Thymus (tissue), 11 donors: ENCODE results near the gene C14orf39. TPM values are rescaled to one million over a fixed set of nuclear protein-coding genes. Genes with fewer than 3 reads are reported as not detected.
"Not testable (repeated sequence)": the region's sequence is repeated elsewhere in the genome, so short reads cannot be mapped to it uniquely, and the experiment has no call there.

Experiments used
- DNase-seq, 9 donors: peaks; one replicate each; pipeline ENCODE4 v3.0.0-alpha.2; 2013; ENCODE audit warnings: low spot score in 9 of 9, low read depth in 6 of 9, missing footprints in 1 of 9
- H3K27ac ChIP-seq, 2 donors: one replicate each; pipeline ENCODE4 v1.5.1; 2013; ENCODE audit warnings: control low read depth in 1 of 2, low read depth in 1 of 2, low read length in 1 of 2, mild to moderate bottlenecking in 1 of 2, moderate library complexity in 1 of 2
- H3K27me3 ChIP-seq, 2 donors: one replicate each; pipeline ENCODE4 v1.5.1; 2013; ENCODE audit warnings: low read length in 1 of 2; ENCODE audit not compliant: control insufficient read depth in 2 of 2, insufficient read depth in 1 of 2
- H3K36me3 ChIP-seq, 2 donors: one replicate each; pipeline ENCODE4 v1.5.1; 2013; ENCODE audit warnings: low read length in 1 of 2, mild to moderate bottlenecking in 1 of 2, moderate library complexity in 1 of 2; ENCODE audit not compliant: control insufficient read depth in 2 of 2, insufficient read depth in 2 of 2
- H3K4me1 ChIP-seq, 2 donors: one replicate each; pipeline ENCODE4 v1.5.1; 2013; ENCODE audit warnings: low read length in 2 of 2; ENCODE audit not compliant: control insufficient read depth in 2 of 2, insufficient read depth in 2 of 2
- H3K4me3 ChIP-seq, 2 donors: one replicate each; pipeline ENCODE4 v1.5.1; 2013; ENCODE audit warnings: low read length in 2 of 2, control low read depth in 1 of 2, mild to moderate bottlenecking in 1 of 2
- H3K9me3 ChIP-seq, 2 donors: one replicate each; pipeline ENCODE4 v1.5.1; 2013; ENCODE audit warnings: low read length in 1 of 2, mild to moderate bottlenecking in 1 of 2; ENCODE audit not compliant: control insufficient read depth in 2 of 2, insufficient read depth in 1 of 2
- WGBS: extraction: QIAGEN DNeasy Blood & Tissue Kit; methylation state at CpG from one replicate; pipeline ENCODE4 v1.1.7; 2013; 5-methylcytosine and 5-hydroxymethylcytosine counted together
- polyA plus RNA-seq: library from polyadenylated mRNA; stranded (reverse); fragments of 200-250 nt; gene quantifications from one replicate; pipeline ENCODE4 v1.2.3, GENCODE V29; 2013
- total RNA-seq: library from RNA; stranded (reverse); fragments of 120-200 nt; gene quantifications from one replicate; pipeline ENCODE4 v1.2.4, GENCODE V29; 2013
- donor health status: healthy.

The C14orf39 gene
- total and polyA plus RNA-seq, 2 donors: 0.24 to 0.66 TPM

GRCh38 chr14:60430276-60430675, 55.6 kb downstream of the C14orf39 start:
- 81% methylated on average over 2 of the region's 2 CpGs for WGBS

GRCh38 chr14:60420050-60420449, 65.8 kb downstream of the C14orf39 start:
- no peaks in the 10 kb centered on the region for H3K27me3 ChIP-seq
- H3K4me1 ChIP-seq: no peaks in the 10 kb centered on the region
- no peak for DNase-seq
- H3K9me3 ChIP-seq: no peaks in the 10 kb centered on the region
- H3K27ac ChIP-seq: no peak overlapping the region
- H3K36me3 ChIP-seq: no peaks in the 10 kb centered on the region
- H3K4me3 ChIP-seq: no peak overlapping the region
- WGBS: 93% methylated on average over 5 of the region's 5 CpGs

More at GRCh38 chr14:60430276-60430675, 55.6 kb downstream of the C14orf39 start:
- Histone ChIP-seq H3K27me3 (no peaks in the 10 kb centered on the region), H3K9me3 (no peaks in the 10 kb centered on the region), H3K4me1 (no peaks in the 10 kb centered on the region), H3K4me3 (no peak overlapping the region), H3K27ac (no peak overlapping the region), H3K36me3 (no peaks in the 10 kb centered on the region)
- DNase-seq: no peak

GRCh38 chr14:60397550-60397949, 88.3 kb downstream of the C14orf39 start:
- H3K4me1 ChIP-seq, H3K27ac ChIP-seq, H3K36me3 ChIP-seq, H3K9me3 ChIP-seq, H3K4me3 ChIP-seq, H3K27me3 ChIP-seq, DNase-seq: not testable (repeated sequence)
- WGBS: 98% methylated on average over 22 of the region's 22 CpGs

- H3K4me1 ChIP-seq: no peaks in the 10 kb centered on the region
- no peaks in the 10 kb centered on the region for H3K27me3 ChIP-seq
- no peak for DNase-seq
- no peaks in the 10 kb centered on the region for H3K9me3 ChIP-seq
- no peaks in the 10 kb centered on the region for H3K36me3 ChIP-seq
- H3K4me3 ChIP-seq: no peak overlapping the region
- 73% methylated on average over 2 of the region's 2 CpGs for WGBS
- H3K27ac ChIP-seq: no peak overlapping the region
These were observed 89.0 kb downstream of the C14orf39 start for GRCh38 chr14:60396718-60397343.

Other genes with a start within 250 kb of the C14orf39 start
- 25.2 TPM for gene PPM1A, start 236.8 kb downstream of the C14orf39 start, total RNA-seq
- gene PPM1A, start 236.8 kb downstream of the C14orf39 start, polyA plus RNA-seq: 41.6 TPM
- gene SIX6, start 23.1 kb upstream of the C14orf39 start, total RNA-seq: under 0.01 TPM
- 0.05 TPM for gene SIX6, start 23.1 kb upstream of the C14orf39 start, polyA plus RNA-seq
- gene SIX1, start 163.4 kb upstream of the C14orf39 start, total RNA-seq: 13.4 TPM
- 21.4 TPM for gene SIX1, start 163.4 kb upstream of the C14orf39 start, polyA plus RNA-seq
- 3.5 TPM for gene SIX4, start 238.3 kb upstream of the C14orf39 start, total RNA-seq
- 2.3 TPM for gene SIX4, start 238.3 kb upstream of the C14orf39 start, polyA plus RNA-seq
- 64.0 TPM for gene MNAT1, start 248.7 kb upstream of the C14orf39 start, total RNA-seq
- gene MNAT1, start 248.7 kb upstream of the C14orf39 start, polyA plus RNA-seq: 35.6 TPM